ENCODE data around the gene SETMAR. TPM values are rescaled to one million over a fixed set of nuclear protein-coding genes. Genes with fewer than 3 reads are reported as not detected.
A peak's percentile ranks its signal among the peaks of the same experiment; 100 is the strongest.

SETMAR gene
- 11.7 to 12.7 TPM (median 11.8 TPM) in 3 replicates for polyA plus RNA-seq
- polyA plus RNA-seq (2011; ENCODE audit: low read depth): 4.7 TPM
- polyA plus RNA-seq (2011; cell fraction: cytosol; rRNA removed): 6.9 and 10.9 TPM in 2 replicates
- 13.1 and 13.7 TPM in 2 replicates for polyA plus RNA-seq (2011; cell fraction: nucleus; rRNA removed)
- polyA plus RNA-seq (2012; ENCODE audit: low replicate concordance): 7.1 and 9.2 TPM in 2 replicates
- polyA minus RNA-seq: 5.8 to 12.1 TPM (median 5.9 TPM) in 3 replicates
- 4.8 TPM for polyA minus RNA-seq (2011; cell fraction: cytosol; rRNA and poly(A)+ RNA removed)
- 3.3 and 6.9 TPM in 2 replicates for polyA minus RNA-seq (2011; cell fraction: nucleus; rRNA and poly(A)+ RNA removed)

- dilution Hi-C loops (cut with MboI; ENCODE audit: extremely low pct_ligation_motif_present, low sequenced_read_pairs): no loop called here
- H3K9ac ChIP-seq (ENCODE audit: control insufficient read depth, extremely low read depth, insufficient read depth, low read length): peak within 1 kb of the TSS; percentile 91
- no peak for TF ChIP-seq CTCF (optimal IDR thresholded peaks at IDR 0.05 in 1 of 3, IDR thresholded peaks at IDR 0.05 in 1 of 3, conservative IDR thresholded peaks at IDR 0.05 in 1 of 3; ENCODE audit: extremely low read depth in 1 of 3, insufficient read depth in 2 of 3, low read length in 3 of 3)
- TF ChIP-seq EZH2 (IDR thresholded peaks at IDR 0.05; ENCODE audit: low read length): no peak
- H3K27ac ChIP-seq (ENCODE audit: control insufficient read depth, insufficient read depth, low read length): peak within 1 kb of the TSS; percentile 82
- H3K36me3 ChIP-seq (ENCODE audit: control insufficient read depth in 2 of 2, extremely low read depth in 1 of 2, insufficient read depth in 2 of 2, low read length in 2 of 2): peaks cover 0 to under 1% of the 10 kb centered on the region in 2 experiments
- H3K9me3 ChIP-seq (ENCODE audit: control insufficient read depth, low read depth, low read length): no peaks in the 10 kb centered on the region
- peaks cover 23% of the 10 kb centered on the region for H3K4me1 ChIP-seq (ENCODE audit: control insufficient read depth, extremely low read depth, insufficient read depth, low read length)
- H3K27me3 ChIP-seq (ENCODE audit: control insufficient read depth, extremely low read depth, insufficient read depth, low read length): no peaks in the 10 kb centered on the region
- H3K79me2 ChIP-seq (ENCODE audit: control insufficient read depth, insufficient read depth, low read length): peaks cover 5% of the 10 kb centered on the region
- FAIRE-seq: peak; percentile 51
- peak within 1 kb of the TSS; percentile 97 for H2AFZ ChIP-seq (ENCODE audit: control insufficient read depth, low read length)
- peak within 1 kb of the TSS; percentile 95 for H3K4me2 ChIP-seq (ENCODE audit: control insufficient read depth, extremely low read depth, insufficient read depth, low read depth, low read length)
- DNase-seq (ENCODE audit: low read depth, low spot score): peak; percentile 41
- no peaks in the 10 kb centered on the region for H4K20me1 ChIP-seq (ENCODE audit: control insufficient read depth, extremely low read depth, insufficient read depth, low read length)
- H3K9me1 ChIP-seq (ENCODE audit: control insufficient read depth, extremely low read depth, insufficient read depth, low read length): no peaks in the 10 kb centered on the region
- H3K4me3 ChIP-seq (ENCODE audit: control insufficient read depth in 2 of 3, extremely low read depth in 1 of 3, insufficient read depth in 2 of 3, low read depth in 1 of 3, low read length in 3 of 3): peak within 1 kb of the TSS; percentile 59 to 97 (median 95)
Observed at GRCh38 chr3:4303187-4304123, at the start of gene SETMAR. SETMAR (plus strand) TSS chr3:4303369; CDS start chr3:4303371, 2 bp downstream.

- Histone ChIP-seq H3K9me1 (ENCODE audit: control insufficient read depth, extremely low read depth, insufficient read depth, low read length) (no peaks in the 10 kb centered on the region), H3K9ac (ENCODE audit: control insufficient read depth, extremely low read depth, insufficient read depth, low read length) (no peak overlapping the region), H3K9me3 (ENCODE audit: control insufficient read depth, low read depth, low read length) (no peaks in the 10 kb centered on the region), H3K27ac (ENCODE audit: control insufficient read depth, insufficient read depth, low read length) (no peak overlapping the region), H3K4me1 (ENCODE audit: control insufficient read depth, extremely low read depth, insufficient read depth, low read length) (no peaks in the 10 kb centered on the region), H2AFZ (ENCODE audit: control insufficient read depth, low read length) (no peak overlapping the region), H3K79me2 (ENCODE audit: control insufficient read depth, insufficient read depth, low read length) (no peaks in the 10 kb centered on the region), H4K20me1 (ENCODE audit: control insufficient read depth, extremely low read depth, insufficient read depth, low read length) (no peaks in the 10 kb centered on the region), H3K4me3 (ENCODE audit: control insufficient read depth in 2 of 3, extremely low read depth in 1 of 3, insufficient read depth in 2 of 3, low read depth in 1 of 3, low read length in 3 of 3) (no peak overlapping the region), H3K4me2 (ENCODE audit: control insufficient read depth, extremely low read depth, insufficient read depth, low read depth, low read length) (no peak overlapping the region), H3K27me3 (ENCODE audit: control insufficient read depth, extremely low read depth, insufficient read depth, low read length) (no peaks in the 10 kb centered on the region), H3K36me3 (ENCODE audit: control insufficient read depth in 2 of 2, extremely low read depth in 1 of 2, insufficient read depth in 2 of 2, low read length in 2 of 2) (no peaks in the 10 kb centered on the region)
- FAIRE-seq (no peak), DNase-seq (ENCODE audit: low read depth, low spot score) (no peak)
- TF ChIP-seq EZH2 (IDR thresholded peaks at IDR 0.05; ENCODE audit: low read length) (no peak), CTCF (optimal IDR thresholded peaks at IDR 0.05 in 1 of 3, IDR thresholded peaks at IDR 0.05 in 1 of 3, conservative IDR thresholded peaks at IDR 0.05 in 1 of 3; ENCODE audit: extremely low read depth in 1 of 3, insufficient read depth in 2 of 3, low read length in 3 of 3) (no peak)
- dilution Hi-C loops (cut with MboI; ENCODE audit: extremely low pct_ligation_motif_present, low sequenced_read_pairs): no loop called here
Observed at GRCh38 chr3:4261406-4261805, 41.8 kb upstream of the SETMAR start.

All from keratinocyte (primary cell).